K562 treated with DMSO at 1 percent for 4 hours (cell line): ENCODE results near the gene USP46. TPM values are rescaled to one million over a fixed set of nuclear protein-coding genes. Genes with fewer than 3 reads are reported as not detected.

Experiments used
- total RNA-seq: library from RNA; unstranded; fragments of 300-600 nt; gene quantifications from 2 replicates; pipeline ENCODE4 v1.2.3, GENCODE V29; 2022; ENCODE audit not compliant: insufficient read depth

The USP46 gene, protein sequence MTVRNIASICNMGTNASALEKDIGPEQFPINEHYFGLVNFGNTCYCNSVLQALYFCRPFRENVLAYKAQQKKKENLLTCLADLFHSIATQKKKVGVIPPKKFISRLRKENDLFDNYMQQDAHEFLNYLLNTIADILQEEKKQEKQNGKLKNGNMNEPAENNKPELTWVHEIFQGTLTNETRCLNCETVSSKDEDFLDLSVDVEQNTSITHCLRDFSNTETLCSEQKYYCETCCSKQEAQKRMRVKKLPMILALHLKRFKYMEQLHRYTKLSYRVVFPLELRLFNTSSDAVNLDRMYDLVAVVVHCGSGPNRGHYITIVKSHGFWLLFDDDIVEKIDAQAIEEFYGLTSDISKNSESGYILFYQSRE
- 3.5 and 3.9 TPM in 2 replicates for total RNA-seq

DNA sequence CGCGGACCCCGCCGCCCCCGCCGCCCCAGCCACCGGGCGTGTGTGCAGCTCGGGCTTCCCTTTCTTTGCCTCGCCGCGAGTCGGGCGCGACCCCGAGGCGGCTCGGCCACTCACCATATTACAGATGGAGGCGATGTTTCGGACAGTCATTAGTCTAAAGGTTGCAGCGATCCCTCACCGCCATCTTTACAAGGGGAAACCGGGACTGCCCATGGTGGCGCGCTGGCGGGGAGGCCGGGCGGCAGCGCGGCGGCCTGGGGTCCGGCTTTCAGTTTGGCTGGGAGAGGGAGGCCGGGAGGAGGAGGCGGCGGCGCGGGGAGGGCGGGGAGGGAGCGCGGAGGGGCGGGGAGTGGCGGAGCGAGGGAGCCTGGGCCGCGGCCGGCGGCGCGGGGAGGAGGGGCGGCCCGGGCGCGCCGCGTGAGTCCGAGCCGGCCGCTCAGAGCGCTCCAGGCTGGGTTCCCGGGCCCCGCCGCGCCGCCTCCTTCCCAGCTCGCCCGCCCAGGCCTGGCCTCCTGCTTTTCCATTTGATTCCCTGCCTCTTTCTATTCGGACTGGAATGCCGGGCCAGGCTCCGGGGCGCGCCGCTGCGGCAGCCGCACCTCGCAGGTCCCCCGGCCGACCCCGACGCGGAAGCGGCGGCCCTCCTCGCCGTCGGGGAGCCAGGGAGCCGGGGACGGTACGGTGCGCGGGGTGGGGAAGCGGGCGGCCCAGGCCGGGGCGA, at the start of gene USP46:
Gene USP46 (minus strand): TSS at position 301 of the 721 bp plus-strand sequence. CDS start 151 bp downstream, at position 150.

Other genes with a start within 250 kb of the USP46 start
- 0.44 TPM in 1 of 2 replicates, not detected in the other for gene ERVMER34-1, start 92.1 kb upstream of the USP46 start, total RNA-seq
- gene RASL11B, start 203.0 kb upstream of the USP46 start, total RNA-seq, result 0.42 TPM in 1 of 2 replicates, not detected in the other